HepG2 (cell line): ENCODE results near the gene PPP1R1B. TPM values are rescaled to one million over a fixed set of nuclear protein-coding genes. Genes with fewer than 3 reads are reported as not detected.

Source experiments
- ATF2 ChIP-seq: sonication (generic); formaldehyde crosslinking; IDR thresholded peaks from 2 replicates; pipeline ENCODE4 v1.4.0; 2020; ENCODE audit warnings: missing genetic modification reagents
- BORCS8-MEF2B ChIP-seq: sonication (generic); formaldehyde crosslinking; IDR thresholded peaks from 2 replicates; pipeline ENCODE4 v1.8.0; 2022; ENCODE audit warnings: mild to moderate bottlenecking, missing genetic modification reagents
- GATAD2A ChIP-seq: IDR thresholded peaks from 2 replicates; pipeline ENCODE4 v1.6.1; 2016
- KDM2A ChIP-seq: sonication (generic); formaldehyde crosslinking; IDR thresholded peaks from 2 replicates; pipeline ENCODE4 v1.4.0; 2020; ENCODE audit warnings: low read depth, missing genetic modification reagents, borderline replicate concordance
- MTA3 ChIP-seq: sonication (generic); formaldehyde crosslinking; IDR thresholded peaks from 2 replicates; pipeline ENCODE4 v1.4.0; 2020; ENCODE audit warnings: missing genetic modification reagents
- PAXIP1 ChIP-seq: sonication (generic); formaldehyde crosslinking; conservative IDR thresholded peaks from 2 replicates; pipeline ENCODE4 v1.4.0; 2020; ENCODE audit warnings: mild to moderate bottlenecking, missing genetic modification reagents, moderate library complexity
- SMC3 ChIP-seq: IDR thresholded peaks from 2 replicates; pipeline ENCODE4 v1.6.1; 2011; ENCODE audit warnings: low read length, improper control_type of control experiment
- SOX5 ChIP-seq: IDR thresholded peaks from 2 replicates; pipeline ENCODE4 v1.6.1; 2016; ENCODE audit warnings: borderline replicate concordance
- SP5 ChIP-seq: IDR thresholded peaks from 2 replicates; pipeline ENCODE4 v1.6.1; 2016; ENCODE audit warnings: low read depth, borderline replicate concordance
- ZMYM2 ChIP-seq: sonication (generic); formaldehyde crosslinking; IDR thresholded peaks from 2 replicates; pipeline ENCODE4 v1.8.0; 2022; ENCODE audit warnings: mild to moderate bottlenecking, missing genetic modification reagents
- ZNF20 ChIP-seq: sonication (generic); formaldehyde crosslinking; IDR thresholded peaks from 2 replicates; pipeline ENCODE4 v1.4.0; 2020; ENCODE audit warnings: mild to moderate bottlenecking, moderate library complexity, missing genetic modification reagents
- ZNF350 ChIP-seq: sonication (generic); formaldehyde crosslinking; IDR thresholded peaks from 2 replicates; pipeline ENCODE4 v1.4.0; 2020; ENCODE audit warnings: mild to moderate bottlenecking, low read depth, missing genetic modification reagents, borderline replicate concordance
- ZNF841 ChIP-seq: sonication (generic); formaldehyde crosslinking; IDR thresholded peaks from 2 replicates; pipeline ENCODE4 v1.8.1; 2023; ENCODE audit warnings: missing genetic modification reagents, borderline replicate concordance
- polyA plus RNA-seq, 8 experiments: library from polyadenylated mRNA; depleted of rRNA in 3 of 8; stranded (reverse) in 7 of 8; unstranded in 1 of 8; fragments of >200 nt; fragmentation: Illumina TruSeq in 4 of 8; extraction: Trizol in 4 of 8; gene quantifications; 2 replicates each; pipeline versions ENCODE4 v1.2.1 to v1.2.3, GENCODE V29; 2011 to 2016; ENCODE audit warnings: low read depth in 4 of 8, missing spikeins in 1 of 8, mixed read lengths in 1 of 8; ENCODE audit not compliant: insufficient read depth in 1 of 8
- total RNA-seq, 5 experiments: library from RNA; depleted of rRNA; stranded (reverse); fragments of >200 nt; fragmentation: Illumina TruSeq; extraction: Trizol; gene quantifications; 2 replicates each; pipeline ENCODE4 v1.2.3, GENCODE V29; 2016; ENCODE audit warnings: low read depth in 1 of 5
- TF ChIP-seq, protein P1 (sequence below), 2 experiments: sonication (generic) in 1 of 2; formaldehyde crosslinking in 1 of 2; IDR thresholded peaks; 2 replicates each; pipeline versions ENCODE4 v1.4.0 to v1.6.1; 2018 to 2020; ENCODE audit warnings: missing genetic modification reagents in 2 of 2, borderline replicate concordance in 1 of 2, low read depth in 1 of 2, mild to moderate bottlenecking in 1 of 2, missing biosample characterization in 1 of 2
- TF ChIP-seq, protein P2 (sequence below): IDR thresholded peaks from 2 replicates; pipeline ENCODE4 v1.6.1; 2012; ENCODE audit warnings: inconsistent platforms
- TF ChIP-seq, protein P3 (sequence below): sonication (generic); formaldehyde crosslinking; IDR thresholded peaks from 2 replicates; pipeline ENCODE4 v1.8.1; 2023; ENCODE audit warnings: missing genetic modification reagents, inconsistent platforms, borderline replicate concordance
- TF ChIP-seq, protein P4 (sequence below): IDR thresholded peaks from 2 replicates; pipeline ENCODE4 v1.6.1; 2016; ENCODE audit warnings: missing biosample characterization, missing genetic modification reagents, low read depth

PPP1R1B gene
- total and polyA plus RNA-seq, 2 of the 13 experiments (the other 11 are each of a cell fraction or from before 2014, with no cell fraction given), result 0.08 TPM; not detected in 1

DNA sequence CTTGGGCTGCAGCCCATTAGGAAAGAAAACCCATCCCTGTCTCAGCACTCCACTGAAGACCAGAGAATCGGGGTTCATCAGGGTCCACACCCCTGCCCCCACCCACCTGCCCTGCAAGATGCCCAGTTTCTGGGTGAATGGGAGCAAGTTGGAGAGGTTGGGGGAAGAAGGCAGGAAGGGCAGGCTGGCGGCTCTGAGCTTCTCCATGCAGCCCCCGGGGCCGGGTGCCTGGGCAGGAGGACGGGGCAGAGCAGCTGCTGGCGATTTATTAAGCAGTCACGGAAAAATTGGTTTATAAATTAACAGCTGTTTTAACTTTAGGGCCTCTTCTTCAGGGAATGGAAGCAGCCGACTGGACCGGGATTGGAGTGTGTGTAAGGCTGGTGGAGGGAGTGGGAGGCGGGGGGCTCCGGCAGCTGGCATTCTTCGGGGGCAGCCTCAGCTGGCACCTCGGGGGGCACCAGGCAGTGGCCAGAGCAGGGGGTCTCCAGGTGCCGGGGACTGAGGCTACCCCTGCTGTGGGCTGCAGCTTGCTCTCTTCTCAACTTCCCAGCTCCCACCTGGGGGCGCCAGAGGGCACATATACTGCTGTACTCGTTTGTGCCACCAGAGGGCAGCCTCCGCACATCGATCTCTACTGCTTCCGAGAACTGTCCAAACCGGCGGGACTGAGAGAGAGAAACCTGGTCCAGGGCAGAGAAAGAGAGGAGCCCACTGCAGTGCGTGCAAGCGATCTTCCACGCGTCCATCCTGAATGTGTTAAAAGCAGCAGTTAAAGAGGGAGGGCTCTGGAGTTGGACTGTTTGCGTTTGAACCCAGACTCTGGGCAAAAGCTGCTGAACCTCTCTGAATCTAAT, 5.0 kb upstream of the PPP1R1B start (continued):
- TF ChIP-seq, protein P1, sequence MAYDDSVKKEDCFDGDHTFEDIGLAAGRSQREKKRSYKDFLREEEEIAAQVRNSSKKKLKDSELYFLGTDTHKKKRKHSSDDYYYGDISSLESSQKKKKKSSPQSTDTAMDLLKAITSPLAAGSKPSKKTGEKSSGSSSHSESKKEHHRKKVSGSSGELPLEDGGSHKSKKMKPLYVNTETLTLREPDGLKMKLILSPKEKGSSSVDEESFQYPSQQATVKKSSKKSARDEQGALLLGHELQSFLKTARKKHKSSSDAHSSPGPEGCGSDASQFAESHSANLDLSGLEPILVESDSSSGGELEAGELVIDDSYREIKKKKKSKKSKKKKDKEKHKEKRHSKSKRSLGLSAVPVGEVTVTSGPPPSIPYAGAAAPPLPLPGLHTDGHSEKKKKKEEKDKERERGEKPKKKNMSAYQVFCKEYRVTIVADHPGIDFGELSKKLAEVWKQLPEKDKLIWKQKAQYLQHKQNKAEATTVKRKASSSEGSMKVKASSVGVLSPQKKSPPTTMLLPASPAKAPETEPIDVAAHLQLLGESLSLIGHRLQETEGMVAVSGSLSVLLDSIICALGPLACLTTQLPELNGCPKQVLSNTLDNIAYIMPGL (CRISPR knock-in tag; IDR thresholded peaks at IDR 0.05; ENCODE audit: borderline replicate concordance in 1 of 2, low read depth in 1 of 2), result peak; percentile 98 to 99
- TF ChIP-seq MTA3 (CRISPR knock-in tag) (no peak), ZNF20 (CRISPR knock-in tag) (no peak), ZNF350 (peak; percentile 70), ZMYM2 (CRISPR knock-in tag) (no peak), SMC3 (peak; percentile 98), GATAD2A (CRISPR knock-in tag) (peak; percentile 81), KDM2A (CRISPR knock-in tag) (peak; percentile 96), PAXIP1 (CRISPR knock-in tag) (0 out of 2 replicates have a peak, but pooled peaks have one; percentile 21), BORCS8-MEF2B (peak; percentile 78; the same call in 1 of the 2 replicates), SOX5 (CRISPR knock-in tag) (peak; percentile 51; the same call in 1 of the 2 replicates), SP5 (CRISPR knock-in tag) (0 out of 2 replicates have a peak, but pooled peaks have one; percentile 31), ZNF841 (CRISPR knock-in tag) (no peak), ATF2 (CRISPR knock-in tag) (peak; percentile 56; the same call in 1 of the 2 replicates)
- TF ChIP-seq, protein P2, sequence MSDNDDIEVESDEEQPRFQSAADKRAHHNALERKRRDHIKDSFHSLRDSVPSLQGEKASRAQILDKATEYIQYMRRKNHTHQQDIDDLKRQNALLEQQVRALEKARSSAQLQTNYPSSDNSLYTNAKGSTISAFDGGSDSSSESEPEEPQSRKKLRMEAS, result peak; percentile 69
- TF ChIP-seq, protein P3, sequence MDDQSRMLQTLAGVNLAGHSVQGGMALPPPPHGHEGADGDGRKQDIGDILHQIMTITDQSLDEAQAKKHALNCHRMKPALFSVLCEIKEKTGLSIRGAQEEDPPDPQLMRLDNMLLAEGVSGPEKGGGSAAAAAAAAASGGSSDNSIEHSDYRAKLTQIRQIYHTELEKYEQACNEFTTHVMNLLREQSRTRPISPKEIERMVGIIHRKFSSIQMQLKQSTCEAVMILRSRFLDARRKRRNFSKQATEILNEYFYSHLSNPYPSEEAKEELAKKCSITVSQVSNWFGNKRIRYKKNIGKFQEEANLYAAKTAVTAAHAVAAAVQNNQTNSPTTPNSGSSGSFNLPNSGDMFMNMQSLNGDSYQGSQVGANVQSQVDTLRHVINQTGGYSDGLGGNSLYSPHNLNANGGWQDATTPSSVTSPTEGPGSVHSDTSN (CRISPR knock-in tag), result no peak
- TF ChIP-seq, protein P4, sequence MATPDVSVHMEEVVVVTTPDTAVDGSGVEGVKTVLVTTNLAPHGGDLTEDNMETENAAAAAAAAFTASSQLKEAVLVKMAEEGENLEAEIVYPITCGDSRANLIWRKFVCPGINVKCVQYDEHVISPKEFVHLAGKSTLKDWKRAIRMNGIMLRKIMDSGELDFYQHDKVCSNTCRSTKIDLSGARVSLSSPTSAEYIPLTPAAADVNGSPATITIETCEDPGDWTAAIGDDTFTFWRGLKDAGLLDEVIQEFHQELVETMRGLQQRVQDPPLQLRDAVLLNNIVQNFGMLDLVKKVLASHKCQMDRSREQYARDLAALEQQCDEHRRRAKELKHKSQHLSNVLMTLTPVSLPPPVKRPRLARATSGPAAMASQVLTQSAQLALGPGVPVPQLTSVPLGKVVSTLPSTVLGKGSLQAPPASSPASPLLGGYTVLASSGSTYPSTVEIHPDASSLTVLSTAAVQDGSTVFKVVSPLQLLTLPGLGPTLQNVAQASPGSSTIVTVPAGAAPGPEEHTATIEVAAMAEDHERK, result 0 out of 2 replicates have a peak, but pooled peaks have one; percentile 28
